ENCODE data around the gene CIB2. TPM values are rescaled to one million over a fixed set of nuclear protein-coding genes. Genes with fewer than 3 reads are reported as not detected.

The CIB2 gene
- total RNA-seq, 1 donor from 2014 or later = 3.7 TPM

- DNase-seq = peak; percentile 72
- no peak overlapping the region for H3K27ac Mint-ChIP-seq
- intact Hi-C loops (cut with micrococcal nuclease) = loop anchor here (1.0 kb wide), 4 partner anchors 108 to 149 kb away; no protein-coding TSS in a partner anchor
- H3K36me3 Mint-ChIP-seq (ENCODE audit: low read depth) = no peaks in the 10 kb centered on the region
- H3K4me1 Mint-ChIP-seq = peaks cover 5% of the 10 kb centered on the region
- H3K4me3 Mint-ChIP-seq = no peak overlapping the region
- no peaks in the 10 kb centered on the region for H3K9me3 Mint-ChIP-seq
- ATAC-seq (ENCODE audit: low read depth) = peak; percentile 95
- ChIA-PET CTCF (interaction anchor here (0.5 to 11.1 kb wide), 51 partner anchors 9 to 891 kb away, joined by 3 to 191 read pairs (median 5); partner anchors contain the start of genes CIB2, PSMA4 and SKIC8), POLR2A (interaction anchor here (0.6 to 2.2 kb wide), 4 partner anchors 80 to 209 kb away, joined by 3 to 11 read pairs (median 4); no protein-coding TSS in a partner anchor)
- no peaks in the 10 kb centered on the region for H3K27me3 Mint-ChIP-seq
- TF ChIP-seq, protein P1, sequence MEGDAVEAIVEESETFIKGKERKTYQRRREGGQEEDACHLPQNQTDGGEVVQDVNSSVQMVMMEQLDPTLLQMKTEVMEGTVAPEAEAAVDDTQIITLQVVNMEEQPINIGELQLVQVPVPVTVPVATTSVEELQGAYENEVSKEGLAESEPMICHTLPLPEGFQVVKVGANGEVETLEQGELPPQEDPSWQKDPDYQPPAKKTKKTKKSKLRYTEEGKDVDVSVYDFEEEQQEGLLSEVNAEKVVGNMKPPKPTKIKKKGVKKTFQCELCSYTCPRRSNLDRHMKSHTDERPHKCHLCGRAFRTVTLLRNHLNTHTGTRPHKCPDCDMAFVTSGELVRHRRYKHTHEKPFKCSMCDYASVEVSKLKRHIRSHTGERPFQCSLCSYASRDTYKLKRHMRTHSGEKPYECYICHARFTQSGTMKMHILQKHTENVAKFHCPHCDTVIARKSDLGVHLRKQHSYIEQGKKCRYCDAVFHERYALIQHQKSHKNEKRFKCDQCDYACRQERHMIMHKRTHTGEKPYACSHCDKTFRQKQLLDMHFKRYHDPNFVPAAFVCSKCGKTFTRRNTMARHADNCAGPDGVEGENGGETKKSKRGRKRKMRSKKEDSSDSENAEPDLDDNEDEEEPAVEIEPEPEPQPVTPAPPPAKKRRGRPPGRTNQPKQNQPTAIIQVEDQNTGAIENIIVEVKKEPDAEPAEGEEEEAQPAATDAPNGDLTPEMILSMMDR (IDR thresholded peaks at IDR 0.05) = no peak
Observed at GRCh38 chr15:78108300-78109084, 22.8 kb downstream of the CIB2 start.

DNA sequence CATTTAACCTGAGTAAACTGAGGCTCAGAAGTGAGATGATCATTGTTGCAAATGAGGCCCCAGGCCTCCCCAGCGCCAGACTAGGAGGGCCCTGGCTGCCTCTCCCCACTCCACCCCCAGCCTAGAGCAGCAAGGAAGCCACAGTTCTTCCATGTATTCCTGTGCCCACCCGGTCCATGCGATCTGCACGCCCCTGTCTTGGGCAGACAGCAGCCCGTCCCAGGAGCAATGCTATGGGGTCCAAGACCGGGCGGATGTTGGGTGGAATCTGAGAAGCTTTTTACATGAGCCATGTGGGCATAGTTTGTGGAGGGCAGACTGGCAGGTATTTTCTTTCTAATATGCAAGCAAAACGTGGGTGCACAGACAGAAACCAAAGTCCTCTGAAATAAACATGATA lies 23.8 kb downstream of the CIB2 start:
- TF ChIP-seq, protein P1 (IDR thresholded peaks at IDR 0.05) = no peak
- ATAC-seq (ENCODE audit: low read depth) (no peak), DNase-seq (no peak)
- Mint-ChIP-seq H3K36me3 (ENCODE audit: low read depth) (no peaks in the 10 kb centered on the region), H3K9me3 (no peaks in the 10 kb centered on the region), H3K4me3 (no peak overlapping the region), H3K27ac (no peak overlapping the region), H3K4me1 (no peaks in the 10 kb centered on the region), H3K27me3 (no peaks in the 10 kb centered on the region)
- intact Hi-C loops (cut with micrococcal nuclease) = no loop called here
- ChIA-PET POLR2A (no interaction called here), CTCF (interaction anchor here (0.9 to 11.1 kb wide), 19 partner anchors 14 to 432 kb away, joined by 3 to 191 read pairs (median 7); partner anchors contain the start of genes CIB2 and PSMA4)

- H3K27ac Mint-ChIP-seq = no peak overlapping the region
- no peak for DNase-seq
- ChIA-PET POLR2A (no interaction called here), CTCF (interaction anchor here (8.8 kb wide), 1 partner anchor 139 kb away, joined by 157 read pairs; no protein-coding TSS in a partner anchor)
- no peaks in the 10 kb centered on the region for H3K36me3 Mint-ChIP-seq (ENCODE audit: low read depth)
- no peak for ATAC-seq (ENCODE audit: low read depth)
- intact Hi-C loops (cut with micrococcal nuclease) = no loop called here
- no peak overlapping the region for H3K4me3 Mint-ChIP-seq
- H3K27me3 Mint-ChIP-seq = no peaks in the 10 kb centered on the region
- TF ChIP-seq, protein P1 (IDR thresholded peaks at IDR 0.05) = no peak
- H3K9me3 Mint-ChIP-seq = no peaks in the 10 kb centered on the region
- no peaks in the 10 kb centered on the region for H3K4me1 Mint-ChIP-seq
Observed at GRCh38 chr15:78105476-78106241, 25.6 kb downstream of the CIB2 start.

DNA sequence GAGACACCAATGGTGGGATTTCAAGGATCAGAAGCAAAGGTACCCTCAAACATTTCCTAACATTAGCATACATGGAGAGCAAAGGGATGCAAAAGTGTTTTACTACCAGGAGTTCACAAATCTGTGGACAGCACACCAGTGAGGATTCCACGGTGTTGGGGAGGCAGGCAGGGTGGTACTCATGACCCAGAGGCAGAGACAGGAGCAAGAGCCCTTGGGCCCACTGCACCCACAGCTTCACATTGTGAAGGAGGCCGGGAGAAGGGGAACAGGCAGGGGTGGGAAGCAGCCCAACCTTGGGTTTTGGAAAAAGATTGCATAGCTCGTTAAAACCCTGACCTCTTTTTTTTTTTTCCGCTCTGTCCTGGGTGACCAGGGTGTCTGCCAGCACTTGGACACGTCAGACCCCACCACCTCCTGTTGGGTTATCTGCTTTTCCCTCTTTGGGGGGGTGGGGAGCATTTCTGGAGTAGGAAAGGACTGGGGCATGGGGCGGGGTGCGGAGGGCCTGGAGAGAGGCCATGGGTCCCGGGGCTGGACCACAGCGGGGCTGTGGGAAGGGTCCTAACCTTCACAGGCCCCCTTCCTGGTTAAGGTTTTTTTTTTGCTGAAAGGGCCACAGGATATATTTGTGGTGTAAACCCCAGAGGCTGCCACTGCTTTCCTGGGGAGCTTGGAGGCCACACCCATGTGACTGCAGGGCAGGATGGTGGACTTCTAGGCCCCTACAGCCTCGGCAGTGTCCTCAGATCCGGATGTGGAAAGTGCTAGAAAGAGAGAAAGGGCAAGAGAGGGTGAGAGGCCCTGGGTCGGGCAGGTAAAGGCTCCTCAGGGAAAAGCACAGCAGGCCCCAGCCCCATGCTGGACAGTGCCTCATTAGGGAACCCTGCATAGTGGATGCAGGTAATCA lies 26.4 kb downstream of the CIB2 start:
- DNase-seq (no peak), ATAC-seq (ENCODE audit: low read depth) (no peak)
- Mint-ChIP-seq H3K4me1 (no peaks in the 10 kb centered on the region), H3K36me3 (ENCODE audit: low read depth) (no peaks in the 10 kb centered on the region), H3K4me3 (no peak overlapping the region), H3K27ac (no peak overlapping the region), H3K27me3 (no peaks in the 10 kb centered on the region), H3K9me3 (no peaks in the 10 kb centered on the region)
- TF ChIP-seq, protein P1 (IDR thresholded peaks at IDR 0.05) = no peak
- POLR2A ChIA-PET = no interaction called here
- intact Hi-C loops (cut with micrococcal nuclease) = no loop called here
- CTCF ChIA-PET = interaction anchor here (0.6 to 8.8 kb wide), 2 partner anchors 105 to 138 kb away, joined by 3 to 157 read pairs; no protein-coding TSS in a partner anchor

Measured in activated B cell treated with CpG ODN at 0.5 μM for 24 hours (primary cell).